GM19238 (cell line): ENCODE data around the gene ADGRG1.
"Not testable (repeated sequence)": the region's sequence is repeated elsewhere in the genome, so short reads cannot be mapped to it uniquely, and the experiment has no call there.

Experiments used
- DNase-seq: peaks from one replicate; pipeline ENCODE4 v3.0.0; 2011; ENCODE audit warnings: low spot score; ENCODE audit not compliant: insufficient read length

The ADGRG1 gene

GRCh38 chr16:57698812-57699405 is 70.5 kb downstream of the ADGRG1 start:
- DNase-seq: no peak

GRCh38 chr16:57699481-57699880 is 71.1 kb downstream of the ADGRG1 start:
- DNase-seq: no peak

DNA sequence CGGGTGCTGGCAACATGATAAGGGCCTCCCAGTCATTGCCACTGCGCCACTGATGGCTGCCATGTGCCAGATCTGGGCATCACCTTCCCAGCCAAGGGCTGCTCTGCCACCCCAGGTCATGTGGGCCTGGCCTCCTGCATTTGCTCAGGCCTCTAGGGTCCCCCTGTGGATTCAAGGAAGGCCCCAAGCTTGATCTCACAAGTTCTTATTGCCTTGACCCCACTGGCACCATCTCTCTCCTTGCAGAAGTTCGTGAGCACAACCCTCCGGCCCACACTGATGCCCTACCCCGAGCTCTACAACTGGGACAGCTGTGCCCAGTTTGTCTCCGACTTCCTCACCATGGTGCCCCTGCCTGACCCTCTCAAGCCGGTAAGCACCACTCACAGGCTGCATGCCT is 71.5 kb downstream of the ADGRG1 start:
- no peak for DNase-seq

DNA sequence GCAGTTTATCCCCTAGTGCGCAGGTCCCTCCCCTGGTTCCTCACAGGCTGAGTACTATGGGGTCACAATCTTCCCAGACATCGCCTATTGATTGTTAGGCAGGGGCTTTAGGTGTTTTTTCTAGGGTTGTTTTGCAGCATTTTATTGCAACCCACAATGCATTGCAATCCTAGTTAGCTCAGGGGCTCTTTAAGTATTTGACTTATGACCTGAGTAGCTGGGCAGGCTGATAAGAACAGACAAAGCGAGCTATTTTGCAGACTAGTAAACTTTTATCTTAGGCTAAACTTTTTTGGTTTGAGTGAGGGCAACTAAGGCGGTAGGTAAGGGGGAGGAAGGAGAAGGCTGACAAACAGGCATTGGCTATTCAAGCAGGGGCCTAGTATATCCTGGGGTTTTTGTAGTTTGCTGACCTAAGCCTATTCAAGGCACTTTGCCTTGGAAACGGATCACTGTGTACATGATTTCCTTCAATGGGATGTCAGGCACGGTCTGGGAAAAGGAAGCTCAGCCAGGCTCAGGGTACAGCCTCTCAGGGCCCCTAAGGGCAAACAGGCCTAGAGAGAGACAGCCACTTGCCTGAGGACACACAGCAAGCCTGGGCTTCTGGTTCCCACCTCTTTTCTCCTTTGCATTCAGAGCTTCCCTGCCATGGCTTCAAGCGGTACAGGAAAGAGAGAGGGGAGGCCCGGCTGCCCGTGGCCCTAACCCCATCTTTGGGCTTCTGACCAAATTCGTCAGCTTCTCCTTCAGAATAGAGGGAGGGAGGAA is 72.5 kb downstream of the ADGRG1 start:
- no peak for DNase-seq

DNA sequence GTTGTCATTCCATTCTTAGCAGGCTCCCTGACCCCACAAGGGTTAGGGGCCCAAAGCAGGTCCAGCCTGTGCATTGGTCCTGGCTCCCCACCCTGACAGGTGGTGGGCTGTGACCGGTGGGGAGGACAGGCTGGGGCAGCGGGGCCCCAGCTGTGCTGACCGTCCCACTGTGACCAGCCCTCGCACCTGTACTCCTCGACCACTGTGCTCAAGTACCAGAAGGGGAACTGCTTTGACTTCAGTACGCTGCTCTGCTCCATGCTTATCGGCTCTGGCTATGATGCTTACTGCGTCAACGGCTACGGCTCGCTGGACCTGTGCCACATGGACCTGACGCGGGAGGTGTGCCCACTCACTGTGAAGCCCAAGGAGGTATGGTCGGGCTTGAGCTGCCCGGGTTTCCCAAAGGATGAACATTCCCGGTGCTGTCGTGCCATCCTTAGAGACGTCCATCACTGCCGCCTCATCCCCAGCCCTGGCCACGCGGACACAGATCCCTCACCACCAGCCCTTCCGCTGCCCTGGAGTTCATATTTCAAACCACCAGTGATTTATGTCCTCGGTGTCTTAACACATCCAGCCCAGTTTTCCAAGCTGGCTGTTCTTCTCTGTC is 73.4 kb downstream of the ADGRG1 start:
- no peak for DNase-seq

DNA sequence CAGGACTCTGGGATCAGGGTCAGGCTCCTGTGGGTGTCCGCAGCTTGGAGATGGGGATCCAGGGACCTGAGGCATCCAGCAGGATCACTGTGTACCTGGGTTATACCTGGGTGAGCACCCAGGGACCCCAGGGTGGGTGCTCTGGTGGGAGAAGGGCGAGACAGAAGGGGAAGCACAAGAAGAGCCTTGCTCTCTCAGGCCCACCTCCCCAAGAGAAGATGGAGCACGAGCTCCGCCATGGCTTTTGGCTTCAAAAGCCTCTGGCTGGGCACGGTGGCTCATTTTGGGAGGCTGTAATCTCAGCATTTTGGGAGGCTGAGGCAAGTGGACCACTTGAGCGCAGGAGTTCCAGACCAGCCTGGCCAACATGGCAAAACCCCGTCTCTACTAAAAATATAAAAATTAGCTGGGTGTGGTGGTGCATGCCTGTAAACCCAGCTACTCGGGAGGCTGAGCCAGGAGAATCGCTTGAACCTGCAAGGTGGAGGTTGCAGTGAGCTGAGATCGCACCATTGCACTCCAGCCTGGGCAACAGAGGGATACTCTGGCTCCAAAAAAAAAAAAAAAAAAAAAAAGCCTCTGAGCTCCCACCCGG is 75.1 kb downstream of the ADGRG1 start:
- DNase-seq: no peak

DNA sequence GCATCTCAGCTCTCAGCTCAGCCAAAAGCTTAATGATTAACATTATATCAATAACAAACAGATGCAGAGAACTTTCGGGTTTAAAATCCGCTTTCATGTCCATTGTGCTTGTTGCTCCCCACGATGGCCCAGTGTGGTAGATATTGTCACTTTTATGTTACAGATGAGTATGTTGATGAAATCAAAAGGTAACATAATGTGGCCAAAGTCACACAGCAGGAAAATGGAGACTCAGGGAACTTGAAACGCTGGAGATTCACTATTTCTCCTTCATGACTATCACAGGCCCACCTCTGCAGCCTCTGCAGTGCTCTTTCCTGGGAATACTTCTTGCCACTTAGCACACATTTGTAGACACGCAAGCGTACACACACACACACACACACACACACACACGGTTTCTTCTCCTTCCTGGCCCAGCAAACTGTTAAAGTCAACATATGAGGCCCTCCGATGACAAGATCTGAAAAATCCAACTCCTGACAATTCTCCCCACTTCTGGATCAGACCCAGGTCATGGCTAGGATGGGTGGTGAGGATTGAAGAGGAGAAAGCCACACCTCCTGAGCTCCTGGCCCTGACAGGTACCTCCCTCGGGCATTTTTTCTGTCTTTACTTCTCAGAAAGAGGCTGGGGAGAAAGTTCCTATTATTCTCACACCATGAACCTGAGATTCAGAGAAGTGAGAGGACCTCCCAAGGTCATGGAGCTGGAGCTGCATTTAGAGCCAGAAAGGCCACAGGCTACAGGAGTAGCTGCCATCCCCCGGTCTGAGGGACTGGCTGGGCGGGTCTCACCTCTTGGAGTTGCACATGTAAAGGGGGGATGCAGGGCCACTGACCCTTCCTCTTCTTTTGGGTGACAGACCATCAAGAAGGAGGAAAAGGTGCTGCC is 75.8 kb downstream of the ADGRG1 start:
- no peak for DNase-seq

DNA sequence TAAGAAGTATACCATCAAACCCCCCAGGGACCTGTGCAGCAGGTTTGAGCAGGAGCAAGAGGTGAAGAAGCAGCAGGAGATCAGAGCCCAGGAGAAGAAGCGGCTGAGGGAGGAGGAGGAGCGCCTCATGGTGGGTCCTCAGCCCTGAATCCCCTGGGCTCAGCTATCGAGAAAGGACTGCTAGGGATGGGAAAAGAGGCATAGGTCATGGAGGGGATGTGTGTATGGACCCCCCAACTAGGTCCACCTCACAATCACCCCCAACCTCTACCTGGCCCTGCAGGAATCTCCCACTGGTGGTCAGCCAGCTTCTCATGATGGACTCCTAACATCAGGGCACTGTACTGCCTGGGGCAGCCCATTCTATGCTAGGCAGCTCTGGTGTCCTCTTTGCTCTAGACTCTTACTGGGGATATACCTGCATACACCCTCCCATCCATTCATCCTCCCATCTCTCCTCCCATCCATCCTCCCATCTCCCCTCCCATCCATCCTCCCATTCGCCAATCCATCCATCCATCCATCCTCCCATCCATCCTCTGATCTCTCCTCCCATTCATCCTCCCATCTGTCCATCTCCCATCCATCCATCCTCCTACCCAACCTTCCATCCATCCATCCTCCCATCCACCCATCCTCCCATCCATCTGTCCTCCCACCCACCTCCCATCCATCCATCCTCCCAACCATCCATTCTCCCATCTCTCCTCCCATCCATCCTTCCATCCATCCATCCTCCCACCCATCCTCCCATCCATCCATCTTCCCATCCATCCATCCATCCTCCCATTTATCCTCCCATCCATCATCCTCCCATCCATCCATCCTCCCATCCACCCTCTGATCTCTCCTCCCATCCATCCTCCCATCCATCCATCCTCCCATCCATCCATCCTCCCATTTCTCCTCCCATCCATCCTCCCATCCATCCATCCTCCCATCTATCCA is 76.7 kb downstream of the ADGRG1 start:
- DNase-seq: no peak

GRCh38 chr16:57706717-57707116 is 78.3 kb downstream of the ADGRG1 start:
- no peak for DNase-seq

DNA sequence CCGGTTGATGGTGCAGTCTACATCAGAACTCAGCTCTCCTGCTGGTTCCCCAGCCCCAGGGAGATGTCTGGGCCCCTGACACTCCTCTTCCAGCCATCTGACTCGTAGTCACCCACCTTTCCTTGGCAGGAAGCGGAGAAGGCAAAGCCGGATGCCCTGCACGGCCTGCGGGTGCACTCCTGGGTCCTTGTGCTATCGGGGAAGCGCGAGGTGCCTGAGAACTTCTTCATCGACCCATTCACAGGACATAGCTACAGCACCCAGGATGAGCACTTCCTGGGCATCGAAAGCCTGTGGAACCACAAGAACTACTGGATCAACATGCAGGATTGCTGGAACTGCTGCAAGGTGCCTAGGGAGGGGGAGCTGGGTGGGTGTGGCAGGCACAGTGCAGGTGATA is 78.9 kb downstream of the ADGRG1 start:
- no peak for DNase-seq

DNA sequence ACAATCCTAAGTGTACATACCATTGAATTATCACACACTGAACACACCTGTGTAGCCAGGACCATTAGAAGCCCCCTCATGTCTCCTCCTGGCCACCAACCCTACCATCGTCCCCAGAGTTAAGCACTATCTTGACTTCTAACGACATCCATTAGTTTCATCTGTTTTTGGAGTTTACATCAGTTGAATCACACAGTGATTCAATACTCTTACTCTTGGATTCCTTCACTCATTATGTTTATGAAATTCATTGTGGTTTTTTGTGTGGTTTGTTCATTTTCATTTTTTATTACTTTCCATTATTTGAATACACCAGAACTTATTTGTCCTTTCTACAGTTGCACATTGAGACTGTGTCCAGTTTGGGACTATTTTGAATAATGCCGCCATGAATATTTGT is 79.7 kb downstream of the ADGRG1 start:
- no peak for DNase-seq

DNA sequence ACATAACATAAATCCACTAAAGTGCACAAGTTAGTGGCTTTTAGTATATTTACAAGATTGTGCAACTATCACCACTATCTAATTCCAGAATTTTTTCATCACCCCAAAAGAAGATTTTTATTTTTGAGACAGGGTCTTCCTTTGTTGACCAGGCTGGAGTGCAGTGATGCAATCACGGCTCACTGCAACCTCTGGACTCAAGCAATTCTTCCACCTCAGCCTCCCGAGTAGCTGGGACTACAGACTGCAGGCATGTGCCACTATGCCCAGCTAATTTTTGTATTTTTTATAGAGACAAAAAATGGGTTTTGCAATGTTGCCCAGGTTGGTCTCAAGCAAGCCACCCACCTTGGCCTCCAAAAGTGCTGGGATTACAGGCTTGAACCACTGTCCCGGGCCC is 81.2 kb downstream of the ADGRG1 start:
- no peak for DNase-seq

GRCh38 chr16:57711346-57711745 is 82.9 kb downstream of the ADGRG1 start:
- no peak for DNase-seq

- DNase-seq: no peak
These were observed 83.6 kb downstream of the ADGRG1 start for GRCh38 chr16:57711993-57712392.

GRCh38 chr16:57712569-57712968 is 84.1 kb downstream of the ADGRG1 start:
- DNase-seq: not testable (repeated sequence)

DNA sequence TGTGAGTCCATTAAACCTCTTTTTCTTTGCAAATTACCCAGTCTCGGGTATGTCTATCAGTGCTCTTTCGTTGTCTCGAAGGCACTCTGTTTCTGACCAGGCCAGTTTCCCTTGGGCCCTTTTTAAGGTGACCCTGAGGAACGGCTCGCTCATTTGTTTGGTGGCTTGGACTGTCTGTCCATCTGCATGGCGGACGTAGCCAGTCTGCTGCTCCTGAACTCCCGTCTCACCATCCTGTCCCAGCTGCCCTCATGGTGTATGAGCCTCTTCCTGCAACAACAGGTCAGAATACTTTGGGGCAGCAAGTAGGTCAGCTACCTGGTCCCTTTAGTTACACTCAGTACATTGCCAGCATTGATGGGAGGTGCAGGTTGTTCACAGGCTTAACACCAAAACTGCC is 85.2 kb downstream of the ADGRG1 start:
- no peak for DNase-seq

DNA sequence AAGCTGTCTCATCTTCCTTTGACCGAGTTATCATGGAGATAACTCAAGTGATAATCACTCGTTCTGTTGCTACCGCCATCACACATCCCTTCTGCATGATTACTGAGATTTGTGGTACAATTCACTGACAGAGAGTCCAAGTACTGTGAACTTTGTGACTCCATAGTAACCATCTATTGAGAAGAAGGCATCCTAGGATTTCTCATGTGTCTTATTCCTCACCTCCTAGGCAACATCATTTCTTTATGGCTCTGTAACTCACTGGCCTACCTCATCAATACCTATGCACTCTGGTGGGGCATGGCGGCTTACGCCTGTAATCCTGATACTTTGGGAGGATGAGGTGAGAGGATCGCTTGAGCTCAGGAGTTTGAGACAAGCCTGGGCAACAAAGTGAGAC is 85.6 kb downstream of the ADGRG1 start:
- DNase-seq: no peak
